Neural cell (in vitro differentiated cells): Measurements from ENCODE around the gene SLC66A2.

Experiments used
- EP300 ChIP-seq: fragments of 450-650 bp; conservative IDR thresholded peaks from 2 replicates; pipeline ENCODE4 v1.6.1; 2014; ENCODE audit warnings: antibody characterized with exemption, mild to moderate bottlenecking, moderate library complexity; ENCODE audit not compliant: poor library complexity, severe bottlenecking
- EZH2 ChIP-seq: fragments of 200-600, 300-800 bp; shearing (Covaris generic), sonication (generic); IDR thresholded peaks from 2 replicates; pipeline ENCODE4 v1.6.1; 2014; ENCODE audit warnings: antibody characterized with exemption, low read length, borderline replicate concordance, mild to moderate bottlenecking; ENCODE audit not compliant: insufficient read depth, poor library complexity, severe bottlenecking
- MXI1 ChIP-seq: fragments of 450-650 bp; conservative IDR thresholded peaks from 2 replicates; pipeline ENCODE4 v1.6.1; 2014; ENCODE audit warnings: antibody characterized with exemption, mild to moderate bottlenecking; ENCODE audit not compliant: poor library complexity, severe bottlenecking
- POLR2AphosphoS5 ChIP-seq: IDR thresholded peaks from 2 replicates; pipeline ENCODE4 v1.6.1; 2012
- TAF1 ChIP-seq: IDR thresholded peaks from 2 replicates; pipeline ENCODE4 v1.6.1; 2012; ENCODE audit warnings: low read depth
- TF ChIP-seq, protein P1 (sequence below): fragments of 450-650 bp; IDR thresholded peaks from 2 replicates; pipeline ENCODE4 v1.5.1; 2014; ENCODE audit warnings: antibody characterized with exemption, mild to moderate bottlenecking, moderate library complexity; ENCODE audit not compliant: poor library complexity, severe bottlenecking
- TF ChIP-seq, protein P2 (sequence below): IDR thresholded peaks from 2 replicates; pipeline ENCODE4 v1.6.1; 2012; ENCODE audit warnings: borderline replicate concordance

DNA sequence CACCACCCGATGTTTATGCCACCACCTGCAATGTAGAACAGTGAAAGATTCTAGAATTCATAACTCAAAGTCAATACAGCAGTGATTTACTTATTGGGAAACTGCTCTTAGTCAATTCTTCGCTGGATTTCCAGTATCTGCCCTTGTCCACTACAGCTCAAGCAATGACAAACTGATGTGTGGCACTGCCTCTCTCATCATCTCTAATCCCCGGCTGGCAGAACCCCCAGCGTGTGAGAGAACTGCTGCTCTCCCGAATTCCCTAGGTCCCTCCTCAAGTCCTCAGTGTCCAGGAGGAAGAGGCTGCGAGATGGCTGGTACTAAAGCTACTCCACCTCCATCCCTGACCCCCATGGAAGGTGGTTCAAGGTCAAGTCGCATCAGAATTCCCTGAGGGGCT, 35.3 kb upstream of the SLC66A2 start:
- TF ChIP-seq, protein P1, sequence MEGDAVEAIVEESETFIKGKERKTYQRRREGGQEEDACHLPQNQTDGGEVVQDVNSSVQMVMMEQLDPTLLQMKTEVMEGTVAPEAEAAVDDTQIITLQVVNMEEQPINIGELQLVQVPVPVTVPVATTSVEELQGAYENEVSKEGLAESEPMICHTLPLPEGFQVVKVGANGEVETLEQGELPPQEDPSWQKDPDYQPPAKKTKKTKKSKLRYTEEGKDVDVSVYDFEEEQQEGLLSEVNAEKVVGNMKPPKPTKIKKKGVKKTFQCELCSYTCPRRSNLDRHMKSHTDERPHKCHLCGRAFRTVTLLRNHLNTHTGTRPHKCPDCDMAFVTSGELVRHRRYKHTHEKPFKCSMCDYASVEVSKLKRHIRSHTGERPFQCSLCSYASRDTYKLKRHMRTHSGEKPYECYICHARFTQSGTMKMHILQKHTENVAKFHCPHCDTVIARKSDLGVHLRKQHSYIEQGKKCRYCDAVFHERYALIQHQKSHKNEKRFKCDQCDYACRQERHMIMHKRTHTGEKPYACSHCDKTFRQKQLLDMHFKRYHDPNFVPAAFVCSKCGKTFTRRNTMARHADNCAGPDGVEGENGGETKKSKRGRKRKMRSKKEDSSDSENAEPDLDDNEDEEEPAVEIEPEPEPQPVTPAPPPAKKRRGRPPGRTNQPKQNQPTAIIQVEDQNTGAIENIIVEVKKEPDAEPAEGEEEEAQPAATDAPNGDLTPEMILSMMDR: no peak
- TF ChIP-seq EP300 (no peak), EZH2 (no peak), MXI1 (no peak), POLR2AphosphoS5 (no peak), TAF1 (no peak)
- TF ChIP-seq, protein P2, sequence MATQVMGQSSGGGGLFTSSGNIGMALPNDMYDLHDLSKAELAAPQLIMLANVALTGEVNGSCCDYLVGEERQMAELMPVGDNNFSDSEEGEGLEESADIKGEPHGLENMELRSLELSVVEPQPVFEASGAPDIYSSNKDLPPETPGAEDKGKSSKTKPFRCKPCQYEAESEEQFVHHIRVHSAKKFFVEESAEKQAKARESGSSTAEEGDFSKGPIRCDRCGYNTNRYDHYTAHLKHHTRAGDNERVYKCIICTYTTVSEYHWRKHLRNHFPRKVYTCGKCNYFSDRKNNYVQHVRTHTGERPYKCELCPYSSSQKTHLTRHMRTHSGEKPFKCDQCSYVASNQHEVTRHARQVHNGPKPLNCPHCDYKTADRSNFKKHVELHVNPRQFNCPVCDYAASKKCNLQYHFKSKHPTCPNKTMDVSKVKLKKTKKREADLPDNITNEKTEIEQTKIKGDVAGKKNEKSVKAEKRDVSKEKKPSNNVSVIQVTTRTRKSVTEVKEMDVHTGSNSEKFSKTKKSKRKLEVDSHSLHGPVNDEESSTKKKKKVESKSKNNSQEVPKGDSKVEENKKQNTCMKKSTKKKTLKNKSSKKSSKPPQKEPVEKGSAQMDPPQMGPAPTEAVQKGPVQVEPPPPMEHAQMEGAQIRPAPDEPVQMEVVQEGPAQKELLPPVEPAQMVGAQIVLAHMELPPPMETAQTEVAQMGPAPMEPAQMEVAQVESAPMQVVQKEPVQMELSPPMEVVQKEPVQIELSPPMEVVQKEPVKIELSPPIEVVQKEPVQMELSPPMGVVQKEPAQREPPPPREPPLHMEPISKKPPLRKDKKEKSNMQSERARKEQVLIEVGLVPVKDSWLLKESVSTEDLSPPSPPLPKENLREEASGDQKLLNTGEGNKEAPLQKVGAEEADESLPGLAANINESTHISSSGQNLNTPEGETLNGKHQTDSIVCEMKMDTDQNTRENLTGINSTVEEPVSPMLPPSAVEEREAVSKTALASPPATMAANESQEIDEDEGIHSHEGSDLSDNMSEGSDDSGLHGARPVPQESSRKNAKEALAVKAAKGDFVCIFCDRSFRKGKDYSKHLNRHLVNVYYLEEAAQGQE: no peak
